Activated CD4-positive, CD25-positive, alpha-beta regulatory T cell (primary cell): ENCODE measurements around the gene CALD1.

Experiments
- DNase-seq, 4 experiments: peaks; one replicate each; lab custom pipeline; 2025; lab: John Stamatoyannopoulos, UW

Gene CALD1

DNA sequence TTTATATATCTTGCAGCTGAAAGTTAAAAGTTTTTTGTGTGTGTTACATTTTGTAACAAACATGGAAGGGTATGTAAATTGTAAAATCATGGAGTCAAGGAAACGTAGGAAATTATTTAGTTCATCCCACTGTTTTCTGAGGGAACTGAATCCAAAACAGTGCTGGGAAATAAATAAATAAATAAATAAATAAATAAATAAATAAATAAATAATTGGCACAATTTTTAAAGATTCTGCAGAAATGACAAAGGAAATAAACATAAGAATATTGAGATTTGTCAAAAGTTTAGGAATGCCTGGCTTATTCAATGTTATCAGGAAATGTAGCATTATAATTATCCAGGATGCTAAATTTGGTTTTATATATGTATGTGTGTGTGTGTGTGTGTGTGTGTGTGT, 115.5 kb downstream of the CALD1 start:
- no peak for DNase-seq

DNA sequence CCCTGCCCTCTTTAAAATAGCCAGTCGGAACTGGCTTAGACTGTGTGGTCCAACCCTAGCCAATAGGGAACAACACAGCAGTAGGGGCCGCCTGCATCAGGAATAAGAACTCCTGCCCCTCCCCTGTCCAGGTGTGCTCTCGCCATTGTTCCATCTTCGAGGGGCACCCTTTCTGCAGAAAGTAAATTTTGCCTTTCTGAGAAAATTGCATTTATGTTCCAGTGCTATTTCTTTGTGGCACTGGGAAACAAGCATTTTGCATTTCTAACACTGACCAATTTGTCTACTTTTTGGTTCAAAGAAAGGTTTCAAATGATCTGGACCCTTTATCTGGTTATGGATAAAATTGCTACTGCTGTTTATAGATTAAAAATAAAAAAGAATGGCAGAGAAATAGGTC, 116.6 kb downstream of the CALD1 start:
- no peak for DNase-seq

DNA sequence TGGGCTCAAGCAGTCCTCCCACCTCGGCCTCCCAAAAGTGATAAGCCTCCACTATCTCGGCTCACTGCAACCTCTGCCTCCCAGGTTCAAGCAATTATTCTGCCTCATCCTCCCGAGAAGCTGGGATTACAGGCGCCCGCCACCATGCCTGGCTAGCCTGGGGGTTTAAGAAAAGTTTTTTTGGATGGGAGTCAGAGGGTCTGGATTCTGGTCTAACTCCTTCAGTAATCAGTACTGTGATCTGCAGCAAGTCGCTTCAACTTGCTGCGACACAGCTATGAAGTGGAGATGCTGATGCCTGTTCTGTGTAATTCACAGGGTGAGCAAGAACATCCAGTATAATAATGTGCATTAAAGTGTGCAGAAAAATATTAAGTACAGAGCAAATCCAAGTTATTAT, 118.5 kb downstream of the CALD1 start:
- no peak for DNase-seq

DNA sequence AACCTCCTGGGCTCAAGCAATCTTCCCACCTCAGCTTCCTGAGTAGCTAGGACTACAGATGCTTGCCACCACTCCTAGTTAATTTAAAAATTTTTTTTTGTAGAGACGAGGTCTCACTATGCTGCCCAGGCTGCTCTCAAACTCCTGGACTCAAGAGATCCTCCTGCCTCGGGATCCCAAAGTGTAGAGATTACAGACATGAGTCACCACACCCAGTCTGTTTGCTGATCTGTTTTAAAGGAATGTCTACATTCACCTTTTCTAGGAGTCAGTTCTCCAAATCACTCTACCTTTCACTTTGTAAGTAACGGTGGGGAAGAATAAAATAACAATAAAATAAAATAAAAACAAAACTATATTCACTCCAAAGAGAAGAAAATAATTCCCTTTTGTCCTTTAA, 120.3 kb downstream of the CALD1 start:
- DNase-seq, result no peak

DNA sequence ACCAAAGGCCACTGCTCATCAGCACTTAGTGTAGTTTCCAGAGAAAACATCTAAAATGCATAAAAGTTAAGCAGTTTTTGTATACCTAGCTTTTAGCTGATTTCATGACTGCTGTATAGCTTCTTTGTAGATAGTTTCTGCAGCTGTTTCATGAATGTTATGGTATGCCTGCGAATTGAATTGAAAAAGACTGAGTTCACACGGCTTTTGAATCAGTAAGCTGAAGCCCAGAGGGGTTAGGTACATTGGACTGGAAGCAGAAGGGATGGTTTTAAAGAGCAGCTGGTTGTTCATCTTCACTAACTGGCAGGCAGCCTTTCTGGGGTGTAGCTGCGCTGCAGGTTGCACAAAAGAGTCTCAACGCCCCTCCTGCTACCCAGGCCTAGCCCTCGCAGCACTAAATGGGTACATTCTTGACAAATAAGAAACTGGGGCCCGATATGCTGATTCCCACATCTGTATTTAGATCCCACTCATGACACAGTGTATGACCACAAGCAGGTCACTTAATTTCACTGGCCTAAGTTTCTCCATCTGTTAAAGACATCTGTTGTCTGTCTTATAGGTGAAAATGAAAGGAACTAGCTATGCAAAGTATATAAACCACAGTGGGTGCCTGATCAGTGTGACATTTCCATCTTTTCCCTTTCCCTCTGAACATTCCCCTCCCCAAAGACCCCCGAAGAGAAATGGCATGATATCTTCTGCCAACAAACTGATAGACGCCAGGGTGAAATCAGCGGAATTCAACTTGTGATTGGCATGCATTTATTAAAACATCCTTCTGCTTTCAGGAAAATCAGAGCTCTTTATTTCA, 120.9 kb downstream of the CALD1 start:
- DNase-seq, result no peak

DNA sequence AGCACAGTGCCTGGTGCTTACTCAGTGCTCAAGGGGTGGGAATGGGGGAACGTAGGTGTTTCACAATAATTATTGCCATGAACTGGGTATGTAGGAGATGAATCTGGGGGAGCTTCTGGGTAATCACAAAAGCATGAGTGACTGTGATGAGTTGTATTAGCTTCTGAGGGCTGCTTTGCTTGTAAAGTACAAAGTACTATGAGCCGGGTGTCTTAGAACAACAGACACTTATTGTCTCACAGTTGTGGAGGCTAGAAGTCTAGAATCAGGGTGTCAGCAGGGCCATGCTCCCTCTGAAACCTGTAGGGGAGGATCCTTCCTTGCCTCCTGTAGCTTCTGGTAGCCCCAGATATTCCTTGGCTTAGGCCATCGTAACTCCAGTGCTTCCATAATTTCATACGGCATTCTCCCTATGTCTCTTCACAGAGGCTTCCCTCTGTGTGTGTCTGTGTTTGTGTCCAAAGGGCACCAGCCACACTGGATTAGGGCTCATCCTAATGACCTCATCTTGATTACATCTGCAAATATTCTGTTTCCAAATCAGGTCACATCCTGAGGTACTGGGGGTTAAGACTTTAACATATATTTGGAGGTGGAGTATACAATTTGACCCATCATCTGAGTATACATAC, 122.1 kb downstream of the CALD1 start:
- DNase-seq, result no peak

DNA sequence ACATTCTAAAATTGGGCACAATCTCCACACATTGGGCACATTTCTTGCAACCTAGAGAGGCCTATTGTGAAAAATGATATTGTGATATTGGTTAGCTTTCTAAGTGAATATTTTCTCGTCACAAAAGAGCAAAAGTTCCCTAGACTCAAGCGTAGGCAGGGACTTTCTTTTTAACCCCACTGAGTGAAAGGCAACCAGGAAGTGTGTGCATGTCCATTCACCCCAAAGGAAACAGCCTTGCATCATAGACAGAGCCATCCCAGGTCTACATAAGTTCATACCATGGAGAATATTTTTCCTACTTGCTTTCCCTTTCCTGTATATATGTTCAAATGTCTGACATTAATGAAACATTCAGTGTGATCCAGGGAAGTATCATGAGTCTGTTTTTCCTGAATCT, 122.6 kb downstream of the CALD1 start:
- no peak for DNase-seq

DNA sequence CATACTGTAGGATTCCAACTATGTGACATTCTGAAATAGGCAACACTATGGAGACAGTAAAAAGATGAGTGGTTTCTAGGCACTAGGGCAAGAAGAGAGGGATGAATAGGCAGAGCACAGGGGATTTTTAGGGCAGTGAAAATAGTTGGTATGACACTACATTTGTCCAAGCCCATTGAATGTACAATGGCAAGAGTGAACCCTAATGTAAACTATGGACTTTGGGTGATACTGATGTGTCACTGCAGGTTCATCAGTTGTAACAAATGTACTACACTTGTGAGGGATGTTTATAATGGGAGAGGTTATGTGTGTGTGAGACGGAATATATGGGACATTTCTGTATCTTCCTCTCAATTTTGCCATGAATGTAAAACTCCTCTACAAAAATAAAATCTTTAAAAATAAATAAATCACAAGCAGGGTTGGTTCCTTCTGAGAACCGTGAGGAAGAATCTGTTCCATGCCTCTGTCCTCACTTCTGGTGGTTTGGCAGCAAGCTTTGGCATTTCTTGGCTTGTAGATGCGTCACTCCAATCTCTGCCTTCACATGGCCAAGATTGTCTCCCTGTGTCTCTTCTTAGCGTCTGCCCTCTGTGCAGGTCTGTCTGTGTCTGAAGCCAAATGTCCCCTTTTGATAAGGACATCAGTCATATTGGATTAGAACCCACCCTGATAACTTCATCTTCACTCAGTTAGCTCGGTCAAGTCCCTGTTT, 123.8 kb downstream of the CALD1 start:
- no peak for DNase-seq

DNA sequence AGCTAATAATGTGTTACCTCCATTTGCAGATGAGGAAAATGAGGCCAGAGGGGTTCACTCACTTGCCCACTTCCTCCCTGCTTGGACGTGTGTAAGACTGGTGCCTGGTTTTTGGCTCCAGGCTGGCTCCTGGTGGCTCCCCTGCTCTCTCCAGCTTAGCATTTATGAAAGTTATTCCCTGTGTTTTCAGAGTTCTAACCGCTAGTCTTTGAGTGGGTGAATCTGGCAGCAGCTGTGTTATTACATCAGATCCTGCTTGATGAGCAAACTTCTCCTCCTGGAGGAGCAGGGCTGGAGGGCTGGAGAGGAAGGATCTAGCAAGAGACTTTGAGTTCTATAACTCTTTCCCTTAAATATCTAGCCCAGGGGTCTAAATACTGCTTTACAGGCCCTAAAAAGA, 125.9 kb downstream of the CALD1 start:
- DNase-seq, result no peak

DNA sequence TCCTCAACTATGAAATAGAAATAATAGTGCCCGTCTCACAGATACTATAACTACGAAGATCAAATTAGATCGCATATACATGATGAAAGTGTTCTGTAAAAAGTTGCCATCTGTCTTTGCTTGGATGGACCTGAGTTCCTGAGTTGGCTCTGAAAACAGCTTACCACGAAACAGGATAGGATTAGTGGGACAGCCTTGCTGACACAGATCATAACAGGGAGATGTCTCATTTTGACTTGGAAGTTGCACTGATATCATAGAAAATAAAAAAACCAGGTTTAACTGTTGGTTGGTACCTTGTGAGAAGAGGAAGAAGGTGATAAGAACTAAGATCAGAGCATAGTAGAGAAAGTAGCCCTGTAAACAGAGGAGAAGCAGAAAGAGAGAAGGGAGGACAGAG, 127.6 kb downstream of the CALD1 start:
- DNase-seq, result no peak

DNA sequence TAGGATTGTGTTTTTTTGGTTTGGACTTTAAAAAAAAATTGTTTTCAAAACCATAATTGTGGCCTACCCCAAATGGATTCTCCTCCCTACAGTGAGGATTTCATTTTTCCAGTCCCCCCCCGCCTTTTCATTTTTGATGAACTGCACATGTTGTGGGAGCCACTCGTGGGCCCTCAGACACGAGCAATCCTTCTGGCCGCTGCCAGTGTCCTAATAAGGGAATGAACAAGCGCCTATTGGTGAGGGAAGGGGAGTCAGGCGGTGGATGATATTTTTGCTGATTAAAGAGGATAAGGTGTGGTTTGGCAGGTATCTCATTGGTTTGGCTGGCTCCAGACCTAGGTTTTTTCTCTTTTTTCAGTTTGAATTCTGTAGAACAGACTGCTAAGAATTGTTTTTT, 128.2 kb downstream of the CALD1 start:
- DNase-seq, result no peak

DNA sequence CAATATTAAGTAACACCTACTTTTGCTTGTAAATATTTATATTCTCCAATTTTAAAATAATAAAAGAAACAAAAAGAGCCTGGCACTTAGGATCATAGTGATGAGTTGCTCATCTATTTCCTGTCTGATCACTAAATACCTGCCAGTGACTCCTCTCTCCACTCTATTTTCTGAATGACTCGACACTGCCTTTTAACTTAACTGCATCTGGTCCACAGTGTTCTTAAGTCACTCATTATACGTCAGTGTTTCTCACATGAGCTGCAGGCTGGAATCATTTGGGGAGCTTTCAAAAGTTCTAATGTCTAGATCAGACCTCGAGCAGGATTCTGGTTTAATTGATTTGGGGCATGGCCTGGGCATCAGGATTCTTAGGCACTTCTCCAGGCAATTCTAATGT, 128.9 kb downstream of the CALD1 start:
- DNase-seq, result no peak

DNA sequence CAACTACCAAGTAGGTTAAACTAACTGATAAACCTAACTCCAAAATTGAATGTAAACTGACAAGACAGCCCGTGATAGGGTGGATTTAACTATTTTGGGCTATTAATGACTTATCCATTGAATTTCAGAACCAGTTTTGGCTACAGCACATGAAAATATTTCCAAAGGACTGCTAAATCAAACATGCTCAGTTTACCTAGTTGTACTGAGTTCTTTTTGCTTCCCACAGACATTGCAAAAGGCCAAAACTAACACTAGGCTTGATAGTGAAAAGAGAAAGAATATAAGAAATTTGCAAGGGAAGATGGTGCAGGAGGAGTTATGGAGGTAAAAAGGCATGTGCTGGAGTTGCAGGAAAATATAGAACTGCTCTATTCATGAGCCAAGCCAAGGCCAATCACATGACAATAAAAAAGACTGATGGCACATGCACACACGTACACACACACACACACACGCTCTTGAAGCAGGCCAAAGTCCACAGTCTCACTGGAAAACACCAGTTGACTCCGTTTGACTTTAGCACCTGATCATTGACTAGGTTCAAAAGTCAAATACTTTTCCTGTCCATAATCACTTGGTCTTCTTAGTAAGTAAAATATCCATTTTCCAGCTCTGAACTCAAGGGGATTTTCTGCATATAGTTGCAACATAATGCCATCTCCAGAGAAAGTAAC, 130.9 kb downstream of the CALD1 start:
- no peak for DNase-seq

DNA sequence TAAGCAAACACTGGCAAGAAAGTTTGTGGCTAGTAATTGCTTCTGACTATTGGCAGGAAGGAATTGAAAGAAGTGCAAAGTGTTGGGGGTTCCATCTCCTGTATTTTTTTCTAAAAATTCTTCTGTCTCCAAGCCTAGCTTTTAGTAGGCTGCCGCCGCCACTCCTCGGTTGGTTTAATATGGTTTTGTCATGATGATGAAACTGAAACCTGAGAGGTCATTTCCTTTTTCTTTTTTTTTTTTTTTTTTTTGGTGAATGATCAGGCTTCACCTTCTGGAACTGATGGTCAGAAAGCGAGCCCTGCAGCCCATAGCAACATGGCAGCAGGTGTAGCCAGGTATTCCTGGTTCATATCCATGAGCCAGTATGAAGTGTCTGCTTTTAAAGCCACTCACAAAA, 131.5 kb downstream of the CALD1 start:
- no peak for DNase-seq

DNA sequence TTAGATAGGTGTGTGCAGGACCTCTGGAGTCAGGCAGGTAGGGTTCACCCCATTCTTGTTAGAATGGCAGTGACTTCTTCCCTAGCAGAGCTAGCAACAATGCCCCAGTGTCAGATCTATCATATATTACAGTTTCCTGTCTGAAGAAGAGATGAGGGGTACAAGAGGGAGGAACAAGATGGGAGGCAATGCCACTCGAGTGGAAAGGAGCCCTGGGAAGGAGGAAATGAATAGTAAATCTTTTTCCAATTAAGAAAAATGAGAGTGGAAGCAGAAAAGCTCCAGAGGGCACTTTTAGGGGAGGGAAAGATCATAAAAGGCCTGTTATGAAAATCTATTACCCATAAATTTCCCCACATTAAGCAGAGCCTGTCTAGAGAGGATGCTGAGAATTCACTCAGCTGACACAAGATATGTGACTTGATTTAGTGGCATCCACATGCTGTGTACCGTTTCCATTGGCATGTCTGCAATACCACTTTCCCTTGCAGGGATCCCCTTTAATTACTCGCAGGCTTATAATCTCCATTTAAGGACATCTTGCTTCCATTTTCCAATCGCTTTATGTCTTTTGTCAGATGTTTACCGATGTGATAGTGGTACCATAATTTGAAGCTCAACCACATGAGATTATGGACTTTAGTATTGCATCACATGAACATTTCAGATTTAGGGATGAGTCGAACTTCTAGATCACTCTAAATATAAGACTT, 136.9 kb downstream of the CALD1 start:
- no peak for DNase-seq

DNA sequence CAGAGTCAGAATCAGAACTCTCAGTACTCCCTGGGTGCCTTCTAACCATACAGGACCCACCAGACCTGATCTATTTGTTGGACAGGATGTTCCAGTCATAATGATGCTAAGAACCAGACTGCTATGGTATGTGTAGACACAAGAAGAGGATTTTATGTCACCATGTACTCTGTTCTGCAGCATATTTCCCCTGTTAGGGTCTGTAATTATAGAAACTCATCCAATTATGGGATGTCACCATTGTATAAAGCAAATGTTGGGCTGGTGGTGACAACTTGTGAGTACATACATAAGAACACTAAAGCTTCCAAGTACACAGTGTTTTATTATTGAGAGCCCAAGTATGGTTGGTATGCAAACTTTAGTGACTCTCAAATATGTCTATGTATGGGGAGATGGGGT, 139.8 kb downstream of the CALD1 start:
- DNase-seq, result no peak

DNA sequence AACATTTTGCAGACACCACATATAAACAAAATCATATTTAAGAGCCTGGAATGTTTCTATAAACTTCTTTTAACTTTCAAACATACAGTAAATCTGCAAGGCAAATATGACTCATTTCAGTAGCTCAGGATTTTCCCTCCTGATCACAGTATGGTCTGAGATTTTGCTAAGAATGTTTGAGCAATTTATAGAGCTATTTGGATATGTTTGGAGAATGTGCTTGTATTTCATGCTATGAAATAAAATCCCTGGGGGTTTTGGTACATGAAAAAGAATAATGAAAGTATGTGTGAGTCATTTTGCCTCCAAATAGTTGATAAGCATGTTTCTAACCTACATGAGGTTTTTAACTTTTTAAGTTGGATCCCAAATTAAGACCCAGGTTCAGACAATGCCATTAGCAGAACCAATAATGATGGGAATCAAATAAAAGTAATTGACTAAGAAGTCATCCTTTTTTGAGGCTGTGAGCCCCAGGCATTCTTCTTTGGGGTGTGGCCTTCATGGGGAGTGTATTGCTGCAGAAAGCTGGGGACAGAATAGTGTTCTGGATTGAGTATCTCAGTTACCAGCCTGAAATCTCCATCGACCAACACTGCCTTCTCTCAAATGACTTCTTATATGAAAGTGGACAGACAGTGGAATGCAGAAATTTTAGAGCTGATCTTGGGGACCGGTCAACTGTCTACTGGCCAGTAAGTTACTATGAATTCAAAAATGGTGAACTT, 140.8 kb downstream of the CALD1 start:
- no peak for DNase-seq

DNA sequence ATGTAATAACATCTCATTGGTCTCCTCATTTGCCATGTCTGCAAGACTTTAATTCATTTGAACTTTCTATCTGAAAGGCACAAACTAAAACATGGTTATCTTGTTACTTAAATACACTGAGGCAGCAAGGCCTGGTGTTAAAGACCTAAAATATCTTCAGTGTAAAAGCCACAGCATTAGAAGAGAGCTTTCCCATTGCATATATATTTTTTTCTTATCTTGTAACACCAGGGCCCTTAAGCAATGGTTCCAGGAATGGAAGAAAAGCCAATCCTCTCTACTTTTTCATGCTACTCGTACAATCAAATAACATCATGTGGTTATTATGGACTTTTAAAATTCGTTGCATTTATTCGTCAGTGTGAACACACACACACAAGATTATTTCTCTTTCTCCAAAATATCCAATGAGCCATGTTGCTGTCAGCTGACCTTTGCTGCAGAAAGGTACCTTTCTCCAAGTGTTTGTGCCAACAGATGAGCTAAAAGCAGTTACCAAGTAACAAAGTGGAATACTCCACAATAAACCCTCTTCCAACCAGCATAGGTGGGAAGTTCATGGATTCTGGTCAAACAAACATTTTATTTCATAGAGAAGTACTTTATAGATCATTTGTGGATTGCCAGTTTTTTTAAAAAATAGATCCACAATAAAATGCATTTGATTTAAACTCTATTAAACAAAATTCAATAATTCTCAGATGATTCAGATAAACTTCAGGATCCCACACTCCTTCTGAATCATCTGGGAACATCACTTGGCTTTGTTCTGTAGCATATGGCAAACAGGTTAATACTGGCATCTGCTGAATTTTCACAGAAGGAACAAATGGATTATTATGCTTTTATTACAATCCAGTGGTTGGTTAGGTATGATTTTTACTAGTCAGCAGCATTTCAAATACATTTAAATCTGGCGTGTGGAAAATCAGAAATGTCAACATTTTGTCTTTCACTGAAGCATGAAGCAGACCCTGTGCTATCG, 143.6 kb downstream of the CALD1 start:
- no peak for DNase-seq

DNA sequence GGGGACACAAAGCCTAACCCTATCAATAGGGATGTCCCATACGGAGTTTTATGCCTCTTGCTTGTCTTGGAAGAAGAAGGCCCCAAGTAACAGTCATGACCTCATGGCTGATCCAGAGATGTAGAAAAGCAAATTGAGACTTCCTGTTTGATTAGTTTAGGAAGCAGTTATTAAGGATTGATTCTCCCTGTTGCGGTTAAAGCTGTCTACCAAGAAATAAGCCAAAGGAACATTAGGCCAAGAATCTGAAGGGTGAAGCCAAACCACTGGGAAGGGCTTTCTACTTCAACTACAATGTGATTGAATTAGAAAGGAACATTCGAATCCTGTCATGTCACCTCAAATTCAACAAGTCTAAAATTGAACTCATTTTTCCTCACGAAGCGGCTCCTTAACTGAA, 146.3 kb downstream of the CALD1 start:
- DNase-seq, result no peak

DNA sequence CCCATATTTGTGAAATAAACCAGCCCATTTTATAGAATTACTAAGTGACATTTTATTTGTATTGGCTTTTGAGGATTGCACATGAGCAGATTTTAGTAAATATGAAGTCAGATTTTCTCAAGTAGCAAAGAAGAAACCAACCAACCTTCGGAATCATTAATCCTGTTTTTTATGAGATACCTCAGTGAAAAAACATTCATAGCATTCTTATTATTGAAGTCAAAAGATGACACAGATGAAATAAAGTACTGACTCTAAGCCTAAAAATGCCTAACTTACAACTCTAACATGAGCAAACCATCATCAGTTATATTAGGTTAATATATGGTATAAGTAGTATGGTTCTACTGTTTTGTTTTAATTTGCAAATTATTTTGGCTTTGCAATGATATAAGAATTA, 147.0 kb downstream of the CALD1 start:
- DNase-seq, result no peak
